Endothelial cell of umbilical vein (primary cell): ENCODE results near the gene GTF2E1. TPM values are rescaled to one million over a fixed set of nuclear protein-coding genes. Genes with fewer than 3 reads are reported as not detected.

Experiments used
- BruUV-seq: library from RNA; stranded (reverse); fragments of 400-500 nt; replicated peaks from 2 replicates; lab custom pipeline; 2021; lab: Mats Ljungman, UMichigan
- CTCF ChIA-PET: fragments of 300-600, 350-600 bp; sonication (Branson Sonifier 250); formaldehyde crosslinking; loops from one replicate; lab custom pipeline; 2021; ENCODE audit warnings: antibody characterized with exemption, inconsistent platforms; lab: Charles Lee
- POLR2A ChIA-PET: fragments of 300-600, 350-600 bp; sonication (Branson Sonifier 250); formaldehyde crosslinking; loops from one replicate; lab custom pipeline; 2021; ENCODE audit warnings: antibody characterized with exemption, inconsistent platforms; lab: Charles Lee
- DNase-seq: peaks from one replicate; pipeline ENCODE4 v3.0.0-alpha.2; 2011; ENCODE audit warnings: low read depth, low spot score
- FAIRE-seq: peaks from 2 replicates; lab custom pipeline; 2011; peaks lifted over from hg19 to GRCh38; lab: Jason Lieb, UNC
- H2AFZ ChIP-seq: 2 replicates; pipeline ENCODE4 v1.6.0; 2012; ENCODE audit warnings: low read depth, low read length, control low read depth, inconsistent platforms
- H3K27ac ChIP-seq: 2 replicates; pipeline ENCODE4 v1.5.1; 2011; ENCODE audit warnings: low read depth, mild to moderate bottlenecking, control low read depth, low read length, moderate library complexity; ENCODE audit not compliant: insufficient read depth
- H3K27me3 ChIP-seq, 2 experiments: 2 replicates each; pipeline versions ENCODE4 v1.6.0 to v1.6.1; 2011; ENCODE audit warnings: low read length in 2 of 2, mixed read lengths in 1 of 2; ENCODE audit not compliant: control insufficient read depth in 2 of 2, insufficient read depth in 2 of 2
- H3K36me3 ChIP-seq, 2 experiments: 2 replicates in 1 of 2; 3 replicates in 1 of 2; pipeline ENCODE4 v1.5.1; 2011; ENCODE audit warnings: low read length in 2 of 2, mild to moderate bottlenecking in 1 of 2, moderate library complexity in 1 of 2; ENCODE audit not compliant: control insufficient read depth in 2 of 2, insufficient read depth in 2 of 2; ENCODE audit errors: extremely low read depth in 1 of 2
- H3K4me1 ChIP-seq: 3 replicates; pipeline ENCODE4 v1.5.1; 2011; ENCODE audit warnings: mild to moderate bottlenecking, low read length; ENCODE audit not compliant: control insufficient read depth, insufficient read depth; ENCODE audit errors: extremely low read depth
- H3K4me2 ChIP-seq: 2 replicates; pipeline ENCODE4 v1.6.1; 2011; ENCODE audit warnings: low read length, control low read depth, mixed read lengths; ENCODE audit not compliant: insufficient read depth
- H3K4me3 ChIP-seq, 3 experiments: fragments of 200-600 bp in 1 of 3; sonication (generic), shearing (Covaris generic) in 1 of 3; replicated peaks in 1 of 3; 2 replicates each; pipeline ENCODE4 v1.5.1; 2011 to 2016; ENCODE audit warnings: control low read depth in 3 of 3, low read length in 3 of 3, mild to moderate bottlenecking in 2 of 3, inconsistent platforms in 1 of 3, low read depth in 1 of 3, moderate library complexity in 1 of 3; ENCODE audit not compliant: insufficient read depth in 1 of 3
- H3K79me2 ChIP-seq: 2 replicates; pipeline ENCODE4 v1.6.0; 2012; ENCODE audit warnings: low read length, inconsistent platforms; ENCODE audit not compliant: control insufficient read depth, insufficient read depth
- H3K9ac ChIP-seq: replicated peaks from 2 replicates; pipeline ENCODE3; 2011; ENCODE audit warnings: low read length, control low read depth; ENCODE audit not compliant: insufficient read depth; ENCODE audit errors: extremely low read depth
- H3K9me1 ChIP-seq: replicated peaks from 3 replicates; pipeline ENCODE4 v1.6.0; 2011; ENCODE audit warnings: mild to moderate bottlenecking, low read length; ENCODE audit not compliant: control insufficient read depth, insufficient read depth; ENCODE audit errors: extremely low read depth
- H3K9me3 ChIP-seq: replicated peaks from 2 replicates; pipeline ENCODE4 v1.5.1; 2012; ENCODE audit warnings: low read length, inconsistent platforms; ENCODE audit not compliant: control insufficient read depth, insufficient read depth
- H4K20me1 ChIP-seq: replicated peaks from 2 replicates; pipeline ENCODE3; 2011; ENCODE audit warnings: mild to moderate bottlenecking, low read length; ENCODE audit not compliant: control insufficient read depth, insufficient read depth; ENCODE audit errors: extremely low read depth
- CTCF ChIP-seq, 2 donors: IDR thresholded peaks; 1 replicate in 1 of 2; 2 replicates in 1 of 2; pipeline ENCODE4 v1.5.1; 2011; ENCODE audit warnings: low read length in 2 of 2, mild to moderate bottlenecking in 2 of 2, moderate library complexity in 2 of 2, control low read depth in 1 of 2, inconsistent platforms in 1 of 2, low read depth in 1 of 2; ENCODE audit not compliant: insufficient read depth in 1 of 2; ENCODE audit errors: extremely low read depth in 1 of 2
- EZH2 ChIP-seq: IDR thresholded peaks from 2 replicates; pipeline ENCODE4 v1.6.1; 2012; ENCODE audit warnings: borderline replicate concordance, low read depth, mild to moderate bottlenecking, moderate library complexity, low read length, inconsistent platforms; ENCODE audit not compliant: severe bottlenecking
- FOS ChIP-seq: IDR thresholded peaks from 2 replicates; pipeline ENCODE4 v1.6.1; 2011; ENCODE audit warnings: mild to moderate bottlenecking, low read length, moderate library complexity, borderline replicate concordance; ENCODE audit not compliant: insufficient read depth
- GATA2 ChIP-seq: IDR thresholded peaks from 2 replicates; pipeline ENCODE4 v1.7.0; 2011; ENCODE audit warnings: low read depth, mild to moderate bottlenecking, moderate library complexity, mixed read lengths, low read length; ENCODE audit not compliant: insufficient read length, insufficient read depth
- JUN ChIP-seq: IDR thresholded peaks from 2 replicates; pipeline ENCODE4 v1.6.1; 2011; ENCODE audit warnings: borderline replicate concordance, low read depth; ENCODE audit not compliant: insufficient read length, insufficient read depth
- MAX ChIP-seq: IDR thresholded peaks from 2 replicates; pipeline ENCODE4 v1.6.1; 2011; ENCODE audit not compliant: insufficient read depth, insufficient read length
- MYC ChIP-seq: IDR thresholded peaks from one replicate; pipeline ENCODE4 v1.6.1; 2011; ENCODE audit warnings: mild to moderate bottlenecking, low read depth, low read length
- POLR2A ChIP-seq: IDR thresholded peaks from 2 replicates; pipeline ENCODE4 v1.6.1; 2012; ENCODE audit warnings: low read depth, mild to moderate bottlenecking, control low read depth, low read length
- POLR2AphosphoS5 ChIP-seq: IDR thresholded peaks from 2 replicates; pipeline ENCODE4 v1.6.1; 2012; ENCODE audit warnings: low read depth, mild to moderate bottlenecking, control low read depth, low read length, moderate library complexity; ENCODE audit not compliant: insufficient read depth
- dilution Hi-C: fragments of 300-500 bp; cut with MboI; formaldehyde crosslinking; loops from one replicate; pipeline ENCODE4 v1.15.0; 2019; ENCODE audit warnings: low sequenced_read_pairs; ENCODE audit not compliant: extremely low pct_ligation_motif_present
- intact Hi-C: fragments of 100-400 bp; cut with micrococcal nuclease; formaldehyde crosslinking; loops from one replicate; pipeline ENCODE4 v1.10.0; 2022
- polyA plus RNA-seq, 4 experiments: library from polyadenylated mRNA; depleted of rRNA in 3 of 4; stranded (reverse) in 3 of 4; unstranded in 1 of 4; fragments of >200 nt; gene quantifications; 2 replicates each; pipeline versions ENCODE4 v1.2.1 to v1.2.3, GENCODE V29; 2011 to 2012; ENCODE audit warnings: missing spikeins in 1 of 4
- total RNA-seq: library from RNA; stranded (reverse); gene quantifications from 2 replicates; pipeline ENCODE4 v1.2.3, GENCODE V29; 2021

Gene GTF2E1
- total and polyA plus RNA-seq, 2 donors (not counting 3 experiments of a cell fraction or from before 2014, with no cell fraction given) = 10.6 to 27.7 TPM

GRCh38 chr3:120791010-120791409, 48.5 kb downstream of the GTF2E1 start:
- Histone ChIP-seq H3K4me3 (no peak overlapping the region), H2AFZ (no peak overlapping the region), H3K27me3 (no peaks in the 10 kb centered on the region), H3K79me2 (no peaks in the 10 kb centered on the region), H3K4me2 (no peak overlapping the region), H3K9ac (no peak overlapping the region), H3K4me1 (peaks cover 34% of the 10 kb centered on the region), H4K20me1 (no peaks in the 10 kb centered on the region), H3K27ac (no peak overlapping the region), H3K9me3 (no peaks in the 10 kb centered on the region), H3K36me3 (no peaks in the 10 kb centered on the region), H3K9me1 (no peaks in the 10 kb centered on the region)
- ChIA-PET CTCF (interaction anchor here (1.4 to 5.2 kb wide), 2 partner anchors 227 to 232 kb away, joined by 4 to 228 read pairs; no protein-coding TSS in a partner anchor), POLR2A (no interaction called here)
- DNase-seq (no peak), FAIRE-seq (no peak)
- no TSS peak for BruUV-seq
- dilution Hi-C loops (no loop called here), intact Hi-C loops (no loop called here)
- TF ChIP-seq POLR2AphosphoS5 (no peak), FOS (no peak), POLR2A (no peak), MAX (no peak), JUN (no peak), CTCF (IDR thresholded peaks at IDR 0.05; ENCODE audit: extremely low read depth in 1 of 2, insufficient read depth in 1 of 2, low read depth in 1 of 2, low read length in 2 of 2) (no peak), GATA2 (no peak), EZH2 (no peak), MYC (no peak)
